K562 (cell line): Measurements from ENCODE around the gene TIMM17A. TPM values are rescaled to one million over a fixed set of nuclear protein-coding genes. Genes with fewer than 3 reads are reported as not detected.
A peak's percentile ranks its signal among the peaks of the same experiment; 100 is the strongest.

Experiments
- ADNP ChIP-seq: fragments of 200-800 bp; sonication (Bioruptor generic); IDR thresholded peaks from 2 replicates; pipeline ENCODE4 v1.6.1; 2016; ENCODE audit warnings: missing genetic modification characterization, missing compliant biosample characterization
- BCLAF1 ChIP-seq, 2 experiments: fragments of 450-650 bp in 1 of 2; IDR thresholded peaks; 2 replicates each; pipeline ENCODE4 v1.6.1; 2011 to 2017; ENCODE audit warnings: low read depth in 2 of 2, antibody characterized with exemption in 1 of 2, borderline replicate concordance in 1 of 2, low read length in 1 of 2, mild to moderate bottlenecking in 1 of 2, mixed read lengths in 1 of 2; ENCODE audit not compliant: control insufficient read depth in 1 of 2
- BRD9 ChIP-seq: fragments of 450-650 bp; IDR thresholded peaks from 2 replicates; pipeline ENCODE4 v1.6.1; 2018; ENCODE audit warnings: low read depth; ENCODE audit not compliant: partially characterized antibody
- CREB3 ChIP-seq: fragments of 450-650 bp; conservative IDR thresholded peaks from 2 replicates; pipeline ENCODE4 v1.6.1; 2016; ENCODE audit warnings: missing genetic modification characterization, low read depth, mild to moderate bottlenecking, missing compliant biosample characterization, moderate library complexity
- DNMT1 ChIP-seq: fragments of 450-650 bp; IDR thresholded peaks from 2 replicates; pipeline ENCODE4 v1.6.1; 2016; ENCODE audit warnings: antibody characterized with exemption, mild to moderate bottlenecking
- FOXK1 ChIP-seq: sonication (generic); formaldehyde crosslinking; IDR thresholded peaks from 2 replicates; pipeline ENCODE4 v1.8.0; 2022; ENCODE audit warnings: missing genetic modification reagents, mild to moderate bottlenecking, borderline replicate concordance
- KLF1 ChIP-seq: fragments of 450-650 bp; IDR thresholded peaks from 2 replicates; pipeline ENCODE4 v1.6.1; 2016; ENCODE audit warnings: missing genetic modification characterization, missing compliant biosample characterization
- MCM3 ChIP-seq: fragments of 450-650 bp; IDR thresholded peaks from 2 replicates; pipeline ENCODE4 v1.6.1; 2016
- NFIC ChIP-seq: fragments of 450-650 bp; IDR thresholded peaks from 2 replicates; pipeline ENCODE4 v1.6.1; 2017; ENCODE audit warnings: mild to moderate bottlenecking, inconsistent platforms
- SRSF9 ChIP-seq: fragments of 200-400 bp; formaldehyde crosslinking; IDR thresholded peaks from 2 replicates; pipeline ENCODE4 v1.6.1; 2017; ENCODE audit warnings: low read depth, low read length, borderline replicate concordance
- SUPT5H ChIP-seq: fragments of 450-650 bp; IDR thresholded peaks from 2 replicates; pipeline ENCODE4 v1.6.1; 2016
- TFAP4 ChIP-seq: sonication (generic); formaldehyde crosslinking; IDR thresholded peaks from 2 replicates; pipeline ENCODE4 v1.8.0; 2022; ENCODE audit warnings: missing genetic modification reagents, mild to moderate bottlenecking, moderate library complexity, borderline replicate concordance
- ZNF274 ChIP-seq: IDR thresholded peaks from 2 replicates; pipeline ENCODE4 v1.6.1; 2011; ENCODE audit warnings: low read depth, mild to moderate bottlenecking, low read length, moderate library complexity, borderline replicate concordance
- ZNF407 ChIP-seq: fragments of 450-650 bp; IDR thresholded peaks from 2 replicates; pipeline ENCODE4 v1.6.1; 2016; ENCODE audit warnings: low read depth
- polyA plus RNA-seq, 8 experiments: library from polyadenylated mRNA; depleted of rRNA in 4 of 8; stranded (reverse) in 5 of 8; unstranded in 3 of 8; fragments of >200 nt; fragmentation: Nextera tagmentation in 2 of 8; fragmentation: Illumina TruSeq in 1 of 8; extraction: Ambion mirVana in 2 of 8; extraction: Trizol in 1 of 8; gene quantifications; 2 replicates each; pipeline versions ENCODE4 v1.2.1 to v1.2.3, GENCODE V29; 2011 to 2014; ENCODE audit warnings: inconsistent platforms in 1 of 8, missing spikeins in 1 of 8
- total RNA-seq, 7 experiments: library from RNA; depleted of rRNA in 6 of 7; stranded (reverse); fragments of >200 nt in 6 of 7; fragmentation: Illumina TruSeq in 2 of 7; extraction: Trizol in 2 of 7; gene quantifications; 2 replicates each; pipeline versions ENCODE4 v1.2.1 to v1.2.3, GENCODE V29; 2011 to 2021; ENCODE audit warnings: low replicate concordance in 1 of 7

Gene TIMM17A
- total and polyA plus RNA-seq, 9 of the 15 experiments (the other 6 are each of a cell fraction or from before 2014, with no cell fraction given): 116 to 744 (median 180) TPM

- peak; percentile 76 for TF ChIP-seq BRD9
- TF ChIP-seq ZNF274: no peak
- no peak for TF ChIP-seq KLF1
- TF ChIP-seq SUPT5H: peak; percentile 63
- TF ChIP-seq MCM3: no peak
- TF ChIP-seq BCLAF1 (IDR thresholded peaks at IDR 0.05; ENCODE audit: borderline replicate concordance in 1 of 2, control insufficient read depth in 1 of 2, low read depth in 2 of 2, low read length in 1 of 2): no peak
- TF ChIP-seq TFAP4 (CRISPR knock-in tag): peak; percentile 78
- 0 out of 2 replicates have a peak, but pooled peaks have one; percentile 22 for TF ChIP-seq FOXK1 (CRISPR knock-in tag)
- TF ChIP-seq ADNP (tag): no peak
- no peak for TF ChIP-seq DNMT1
- no peak for TF ChIP-seq SRSF9
- peak; percentile 84 for TF ChIP-seq CREB3 (tag)
- TF ChIP-seq ZNF407: no peak
- TF ChIP-seq NFIC: peak; percentile 45
Observed at GRCh38 chr1:201941420-201942128, 13.7 kb upstream of the TIMM17A start (continued).
